Sigmoid colon (tissue), 3 donors: Measurements from ENCODE around the gene RNF17.

Experiments used
- POLR2A ChIP-seq, 2 donors: fragments of 450-650 bp; IDR thresholded peaks; one replicate each; pipeline ENCODE4 v1.6.1; 2016; ENCODE audit warnings: antibody characterized with exemption in 2 of 2, mild to moderate bottlenecking in 2 of 2, moderate library complexity in 2 of 2
- TF ChIP-seq, protein P1 (sequence below), 4 experiments: fragments of 450-650 bp in 3 of 4; fragments of 200-600 bp in 1 of 4; IDR thresholded peaks; one replicate each; pipeline ENCODE4 v1.5.1; 2016 to 2019; ENCODE audit warnings: antibody characterized with exemption in 4 of 4, mild to moderate bottlenecking in 3 of 4, moderate library complexity in 2 of 4

DNA sequence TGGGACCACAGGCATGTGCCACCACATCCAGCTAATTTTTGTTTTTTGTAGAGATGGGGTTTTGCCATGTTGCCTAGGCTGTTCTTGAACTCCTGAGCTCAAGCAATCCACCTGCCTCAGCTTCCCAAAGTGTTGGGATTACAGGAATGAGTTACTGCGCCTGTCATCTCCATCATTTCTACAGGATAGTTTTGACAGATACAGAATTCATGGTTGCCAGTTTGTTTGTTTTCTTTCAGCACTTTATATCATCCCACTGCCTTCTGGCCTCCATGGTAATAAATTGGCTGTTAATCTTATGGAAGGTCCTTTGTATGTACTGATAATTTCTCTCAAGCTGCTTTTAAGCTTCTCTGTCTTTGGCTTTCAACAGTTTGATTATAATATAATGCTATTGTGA, 165.2 kb downstream of the RNF17 start:
- TF ChIP-seq, protein P1, sequence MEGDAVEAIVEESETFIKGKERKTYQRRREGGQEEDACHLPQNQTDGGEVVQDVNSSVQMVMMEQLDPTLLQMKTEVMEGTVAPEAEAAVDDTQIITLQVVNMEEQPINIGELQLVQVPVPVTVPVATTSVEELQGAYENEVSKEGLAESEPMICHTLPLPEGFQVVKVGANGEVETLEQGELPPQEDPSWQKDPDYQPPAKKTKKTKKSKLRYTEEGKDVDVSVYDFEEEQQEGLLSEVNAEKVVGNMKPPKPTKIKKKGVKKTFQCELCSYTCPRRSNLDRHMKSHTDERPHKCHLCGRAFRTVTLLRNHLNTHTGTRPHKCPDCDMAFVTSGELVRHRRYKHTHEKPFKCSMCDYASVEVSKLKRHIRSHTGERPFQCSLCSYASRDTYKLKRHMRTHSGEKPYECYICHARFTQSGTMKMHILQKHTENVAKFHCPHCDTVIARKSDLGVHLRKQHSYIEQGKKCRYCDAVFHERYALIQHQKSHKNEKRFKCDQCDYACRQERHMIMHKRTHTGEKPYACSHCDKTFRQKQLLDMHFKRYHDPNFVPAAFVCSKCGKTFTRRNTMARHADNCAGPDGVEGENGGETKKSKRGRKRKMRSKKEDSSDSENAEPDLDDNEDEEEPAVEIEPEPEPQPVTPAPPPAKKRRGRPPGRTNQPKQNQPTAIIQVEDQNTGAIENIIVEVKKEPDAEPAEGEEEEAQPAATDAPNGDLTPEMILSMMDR (IDR thresholded peaks at IDR 0.05), result no peak
- no peak for TF ChIP-seq POLR2A (IDR thresholded peaks at IDR 0.05)
